ENCODE results near the gene UGT3A1. TPM values are rescaled to one million over a fixed set of nuclear protein-coding genes. Genes with fewer than 3 reads are reported as not detected.

UGT3A1 gene
- total and polyA plus RNA-seq, 2 experiments from 2014 or later: 1.6 to 3.1 TPM

GRCh38 chr5:35971878-35972210 lies 19.3 kb downstream of the UGT3A1 start:
- Histone ChIP-seq H3K36me3 (ENCODE audit: insufficient read depth) (no peaks in the 10 kb centered on the region), H3K4me1 (ENCODE audit: insufficient read depth) (no peaks in the 10 kb centered on the region), H3K27ac (ENCODE audit: low read depth) (no peak overlapping the region), H4K20me1 (replicated peaks; ENCODE audit: insufficient read depth) (no peaks in the 10 kb centered on the region), H3K4me3 (no peak overlapping the region), H3K4me2 (no peak overlapping the region), H3K79me2 (replicated peaks; ENCODE audit: insufficient read depth) (no peaks in the 10 kb centered on the region), H3K27me3 (ENCODE audit: insufficient read depth) (no peaks in the 10 kb centered on the region), H2AFZ (no peak overlapping the region), H3F3A (replicated peaks; ENCODE audit: low read depth) (no peaks in the 10 kb centered on the region), H3K9me2 (ENCODE audit: insufficient read depth) (peaks cover 6% of the 10 kb centered on the region)
- H3K27ac Mint-ChIP-seq: no peak overlapping the region
- peaks cover 6% of the 10 kb centered on the region; the same call in 1 of the 3 replicates for H3K36me3 Mint-ChIP-seq (ENCODE audit: low read depth)
- no peak for TF ChIP-seq STAT1 (IDR thresholded peaks at IDR 0.05; ENCODE audit: unreplicated experiment)
- no peak for TF ChIP-seq ZNF462 (CRISPR knock-in tag; IDR thresholded peaks at IDR 0.05)
- TF ChIP-seq ZNF331 (CRISPR knock-in tag; IDR thresholded peaks at IDR 0.05; ENCODE audit: low read depth): no peak
- no peak for TF ChIP-seq REST (IDR thresholded peaks at IDR 0.05; ENCODE audit: unreplicated experiment)
- TF ChIP-seq CREB1 (CRISPR knock-in tag; IDR thresholded peaks at IDR 0.05; ENCODE audit: low read depth): no peak
- TF ChIP-seq EZH2phosphoT487 (IDR thresholded peaks at IDR 0.05; ENCODE audit: unreplicated experiment): no peak
- TF ChIP-seq NANOG (IDR thresholded peaks at IDR 0.05; ENCODE audit: borderline replicate concordance): no peak
- no peak for TF ChIP-seq JUNB (IDR thresholded peaks at IDR 0.05; ENCODE audit: unreplicated experiment)
- TF ChIP-seq ETS1 (IDR thresholded peaks at IDR 0.05): no peak
- no peak for TF ChIP-seq CTCF (conservative IDR thresholded peaks at IDR 0.05; ENCODE audit: low read depth in 2 of 2)
- no peak for TF ChIP-seq ZNF114 (CRISPR knock-in tag; IDR thresholded peaks at IDR 0.05)
- no peak for TF ChIP-seq EZH2 (IDR thresholded peaks at IDR 0.05; ENCODE audit: low read depth, unreplicated experiment)
- TF ChIP-seq POLR2AphosphoS5 (IDR thresholded peaks at IDR 0.05; ENCODE audit: low read depth): no peak
- DNase-seq (ENCODE audit: low spot score) (no peak), ATAC-seq (no peak)
- no peaks in the 10 kb centered on the region for H3K27me3 Mint-ChIP-seq (ENCODE audit: insufficient read depth, low read depth, poor library complexity)
- no peaks in the 10 kb centered on the region for H3K4me1 Mint-ChIP-seq
- H3K9me3 Mint-ChIP-seq: peaks cover 26% of the 10 kb centered on the region
- H3K4me3 Mint-ChIP-seq: no peak overlapping the region

Data from GM23338 (cell line).